GM21737 (cell line): ENCODE measurements around the gene PPFIA1.
"Not testable (repeated sequence)": the region's sequence is repeated elsewhere in the genome, so short reads cannot be mapped to it uniquely, and the experiment has no call there.

Experiments used
- ATAC-seq: cut with Tn5 transposase; IDR thresholded peaks from one replicate; pipeline ENCODE4 v1.9.1; 2021; ENCODE audit warnings: mild to moderate bottlenecking, moderate library complexity; ENCODE audit not compliant: unreplicated experiment

Gene PPFIA1

GRCh38 chr11:70250876-70251658 lies 19.4 kb upstream of the PPFIA1 start:
- no peak for ATAC-seq

GRCh38 chr11:70251659-70252321 lies 18.7 kb upstream of the PPFIA1 start:
- no peak for ATAC-seq

GRCh38 chr11:70252844-70253243 lies 17.6 kb upstream of the PPFIA1 start:
- ATAC-seq, result peak; percentile 67

GRCh38 chr11:70255477-70256116 lies 14.9 kb upstream of the PPFIA1 start:
- ATAC-seq, result no peak

GRCh38 chr11:70259077-70259476 lies 11.4 kb upstream of the PPFIA1 start:
- ATAC-seq, result not testable (repeated sequence)

GRCh38 chr11:70262951-70263350 lies 7.5 kb upstream of the PPFIA1 start:
- no peak for ATAC-seq

- no peak for ATAC-seq
These were observed 7.1 kb upstream of the PPFIA1 start for GRCh38 chr11:70263363-70263762.

- no peak for ATAC-seq
These were observed 5.1 kb upstream of the PPFIA1 start for GRCh38 chr11:70265341-70265740.

- ATAC-seq, result no peak
These were observed 3.0 kb upstream of the PPFIA1 start for GRCh38 chr11:70267405-70267950.

GRCh38 chr11:70268526-70268925 lies 2.0 kb upstream of the PPFIA1 start:
- no peak for ATAC-seq

- ATAC-seq, result peak; percentile 44
These were observed 573 bp downstream of the PPFIA1 start for GRCh38 chr11:70270877-70271648.

GRCh38 chr11:70271649-70271953 lies 1.1 kb downstream of the PPFIA1 start:
- no peak for ATAC-seq

GRCh38 chr11:70272009-70272408 lies 1.5 kb downstream of the PPFIA1 start:
- ATAC-seq, result no peak

GRCh38 chr11:70278994-70279393 lies 8.5 kb downstream of the PPFIA1 start:
- ATAC-seq, result no peak

- ATAC-seq, result no peak
These were observed 10.7 kb downstream of the PPFIA1 start for GRCh38 chr11:70281156-70281609.

GRCh38 chr11:70282012-70282411 lies 11.5 kb downstream of the PPFIA1 start:
- no peak for ATAC-seq

GRCh38 chr11:70288721-70289120 lies 18.2 kb downstream of the PPFIA1 start:
- no peak for ATAC-seq

GRCh38 chr11:70289582-70289981 lies 19.1 kb downstream of the PPFIA1 start:
- ATAC-seq, result no peak

GRCh38 chr11:70290361-70291065 lies 20.0 kb downstream of the PPFIA1 start:
- no peak for ATAC-seq

GRCh38 chr11:70292166-70292565 lies 21.7 kb downstream of the PPFIA1 start:
- no peak for ATAC-seq
